A549 treated with RU486 at 1 μM for 4 hours (cell line): ENCODE data around the gene SFXN4. TPM values are rescaled to one million over a fixed set of nuclear protein-coding genes. Genes with fewer than 3 reads are reported as not detected.

Experiments
- total RNA-seq: library from RNA; stranded (reverse); fragments of 200-300 nt; extraction: Qiagen RNA extraction; gene quantifications from 5 replicates; pipeline ENCODE4 v1.2.3, GENCODE V29; 2022; ENCODE audit warnings: low read depth

Gene SFXN4
- total RNA-seq = 45.1 to 50.6 TPM (median 49.3 TPM) in 5 replicates

GRCh38 chr10:119165171-119166117, at the start of gene SFXN4:
Gene SFXN4, minus strand, starts transcription at chr10:119165714. Its CDS starts 67 bp downstream, at chr10:119165647.

GRCh38 chr10:119207366-119207666, 41.8 kb upstream of the SFXN4 start, which contains the start of gene GRK5:
Gene GRK5, plus strand, starts transcription at chr10:119207571. Its CDS starts 347 bp downstream, at chr10:119207918.

DNA sequence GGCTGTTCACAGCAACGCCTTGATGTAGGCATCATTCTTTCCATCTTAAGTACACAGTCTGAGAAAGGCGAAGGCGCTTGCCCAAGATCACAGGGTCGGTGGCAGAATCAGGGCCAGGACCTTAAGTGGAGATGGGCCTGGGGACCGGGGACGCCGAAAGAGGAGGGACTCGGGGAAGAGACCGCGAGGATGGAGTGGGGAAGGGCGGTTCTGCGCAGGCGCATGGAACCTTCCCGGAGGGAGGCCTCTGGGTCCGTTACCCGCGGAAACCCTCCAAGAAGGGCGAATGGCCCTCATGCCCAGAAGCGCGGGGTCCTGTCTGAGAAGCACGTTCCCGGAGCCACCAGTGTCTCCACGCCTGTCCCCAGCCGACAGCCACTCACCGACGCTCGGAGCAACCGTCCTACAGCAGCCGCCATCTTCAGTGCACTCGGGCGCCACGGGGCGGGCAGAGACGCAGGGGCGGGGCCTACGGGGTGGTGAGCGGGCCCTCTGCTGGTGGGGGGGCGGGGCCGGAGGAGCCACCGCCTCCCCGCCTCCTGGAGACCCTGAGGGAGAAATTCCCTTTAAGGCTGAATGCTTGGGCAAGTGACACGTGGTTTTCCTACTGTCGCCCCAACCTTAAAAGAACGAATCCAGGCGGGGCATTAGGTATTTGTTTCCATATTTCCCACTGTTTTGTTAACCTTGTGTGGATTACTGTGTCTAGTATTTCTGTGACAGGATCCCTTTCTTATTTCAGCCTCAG, 13.0 kb upstream of the SFXN4 start, which contains the start of gene PRDX3:
TSS of gene PRDX3 (minus strand) at position 441 of the 748 bp plus-strand sequence. CDS start at position 419, 22 bp downstream.

GRCh38 chr10:119103903-119104653, 61.4 kb downstream of the SFXN4 start, which contains the start of gene DENND10:
Gene DENND10, plus strand, starts transcription at chr10:119104113. Its CDS starts 30 bp downstream, at chr10:119104143.

Other genes starting within 250 kb of the SFXN4 start
- gene NANOS1, start 136.0 kb downstream of the SFXN4 start, total RNA-seq = 2.1 to 3.8 TPM (median 2.8 TPM) in 5 replicates
- gene EIF3A, start 84.9 kb downstream of the SFXN4 start, total RNA-seq = 115 to 167 TPM (median 136 TPM) in 5 replicates
- 41.2 to 62.5 TPM (median 54.6 TPM) in 5 replicates for gene DENND10, start 61.6 kb downstream of the SFXN4 start, total RNA-seq
- gene PRDX3, start 13.1 kb upstream of the SFXN4 start, total RNA-seq = 210 to 363 TPM (median 315 TPM) in 5 replicates
- gene GRK5, start 41.9 kb upstream of the SFXN4 start, total RNA-seq = 11.1 to 13.2 TPM (median 11.8 TPM) in 5 replicates